Common myeloid progenitor, CD34-positive (primary cell): ENCODE data around the gene ANLN.
A peak's percentile ranks its signal among the peaks of the same experiment; 100 is the strongest.

Experiments used
- CTCF ChIA-PET: fragments of 350-600 bp; sonication (Branson Sonifier 250); formaldehyde crosslinking; loops from one replicate; lab custom pipeline; 2021; ENCODE audit warnings: antibody characterized with exemption; lab: Charles Lee
- POLR2A ChIA-PET: fragments of 350-600 bp; sonication (Branson Sonifier 250); formaldehyde crosslinking; loops from one replicate; lab custom pipeline; 2021; ENCODE audit warnings: antibody characterized with exemption; lab: Charles Lee
- DNase-seq, 3 donors: peaks; one replicate each; pipeline versions ENCODE4 v3.0.0 to v3.0.0-alpha.2; 2013
- H3K27ac ChIP-seq, 2 experiments: 1 replicate in 1 of 2; 2 replicates in 1 of 2; pipeline ENCODE4 v1.7.0; 2013; ENCODE audit warnings: inconsistent platforms in 2 of 2, low read length in 2 of 2, mild to moderate bottlenecking in 2 of 2, low read depth in 1 of 2, moderate library complexity in 1 of 2; ENCODE audit not compliant: severe bottlenecking in 2 of 2, insufficient read depth in 1 of 2, poor library complexity in 1 of 2
- H3K27me3 ChIP-seq, 5 experiments: replicated peaks in 2 of 5; 1 replicate in 3 of 5; 2 replicates in 2 of 5; pipeline versions ENCODE4 v1.6.1 to v1.7.0; 2013; ENCODE audit warnings: low read length in 4 of 5, mild to moderate bottlenecking in 2 of 5, moderate library complexity in 2 of 5, inconsistent platforms in 1 of 5; ENCODE audit not compliant: insufficient read depth in 5 of 5, control insufficient read depth in 4 of 5
- H3K36me3 ChIP-seq, 4 experiments: 1 replicate in 2 of 4; 2 replicates in 2 of 4; pipeline versions ENCODE4 v1.6.1 to v1.7.0; 2013; ENCODE audit warnings: low read length in 3 of 4, control low read depth in 1 of 4, mild to moderate bottlenecking in 1 of 4; ENCODE audit not compliant: control insufficient read depth in 4 of 4, insufficient read depth in 4 of 4
- H3K4me1 ChIP-seq, 4 experiments: 1 replicate in 3 of 4; 2 replicates in 1 of 4; pipeline versions ENCODE4 v1.6.1 to v1.7.1; 2013; ENCODE audit warnings: low read length in 3 of 4, mild to moderate bottlenecking in 3 of 4, control low read depth in 1 of 4, inconsistent platforms in 1 of 4, moderate library complexity in 1 of 4; ENCODE audit not compliant: control insufficient read depth in 4 of 4, insufficient read depth in 4 of 4; ENCODE audit errors: control extremely low read depth in 1 of 4
- H3K4me3 ChIP-seq, 7 experiments: 1 replicate in 4 of 7; 2 replicates in 3 of 7; pipeline versions ENCODE4 v1.5.1 to v1.7.0; 2013; ENCODE audit warnings: mild to moderate bottlenecking in 7 of 7, low read length in 6 of 7, moderate library complexity in 6 of 7, inconsistent platforms in 2 of 7, low read depth in 2 of 7, control low read depth in 1 of 7; ENCODE audit not compliant: insufficient read depth in 4 of 7, control insufficient read depth in 1 of 7; ENCODE audit errors: extremely low read depth in 1 of 7
- H3K9me3 ChIP-seq, 5 experiments: 1 replicate in 4 of 5; 2 replicates in 1 of 5; pipeline versions ENCODE4 v1.6.1 to v1.7.1; 2013; ENCODE audit warnings: low read length in 4 of 5, mild to moderate bottlenecking in 2 of 5, inconsistent platforms in 1 of 5, low read depth in 1 of 5, moderate library complexity in 1 of 5; ENCODE audit not compliant: control insufficient read depth in 4 of 5, insufficient read depth in 2 of 5; ENCODE audit errors: control extremely low read depth in 1 of 5
- WGBS: methylation state at CpG from one replicate; pipeline ENCODE4 v1.1.5; 2013; ENCODE audit not compliant: insufficient coverage; 5-methylcytosine and 5-hydroxymethylcytosine counted together

ANLN gene

GRCh38 chr7:36400036-36400435 lies 10.4 kb downstream of the ANLN start:
- Histone ChIP-seq H3K9me3 (peaks cover 0 to 4% (median 0%) of the 10 kb centered on the region in 5 experiments), H3K27ac (no peak overlapping the region), H3K36me3 (peaks cover 0 to 74% (median 19%) of the 10 kb centered on the region in 4 experiments), H3K4me1 (no peaks in the 10 kb centered on the region), H3K27me3 (no peaks in the 10 kb centered on the region), H3K4me3 (no peak overlapping the region)
- CTCF ChIA-PET: no interaction called here
- DNase-seq: no peak
- POLR2A ChIA-PET: interaction anchor here (0.7 kb wide), 1 partner anchor 9 kb away, joined by 3 read pairs; no protein-coding TSS in a partner anchor
- WGBS: 100% methylated on average over 2 of the region's 3 CpGs

DNA sequence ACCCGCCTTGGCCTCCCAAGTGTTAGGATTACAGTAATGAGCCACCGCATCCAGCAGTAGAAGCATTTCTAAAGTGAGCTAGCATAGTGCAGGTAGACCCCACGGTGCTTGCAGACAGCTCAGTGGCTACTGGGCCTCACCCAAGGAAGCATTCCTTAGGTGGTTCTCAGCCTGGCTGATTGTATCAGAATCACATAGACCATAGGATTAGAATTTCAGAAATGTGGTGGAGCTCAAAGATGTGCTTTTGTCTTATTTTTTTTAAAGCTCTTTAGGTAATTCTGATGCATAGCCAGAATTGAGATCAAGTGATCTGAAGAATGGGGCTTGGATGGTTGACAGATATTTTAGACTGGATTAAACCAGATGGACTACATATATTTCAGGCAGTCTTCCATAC lies 10.9 kb downstream of the ANLN start:
- peaks cover 0 to under 1% (median 0%) of the 10 kb centered on the region in 5 experiments for H3K9me3 ChIP-seq
- WGBS: 92% methylated on average over 3 of the region's 3 CpGs
- ChIA-PET CTCF (no interaction called here), POLR2A (no interaction called here)
- H3K4me3 ChIP-seq: no peak overlapping the region
- DNase-seq: no peak
- peaks cover 0 to 74% (median 19%) of the 10 kb centered on the region in 4 experiments for H3K36me3 ChIP-seq
- H3K27ac ChIP-seq: no peak overlapping the region
- H3K27me3 ChIP-seq: no peaks in the 10 kb centered on the region
- H3K4me1 ChIP-seq: no peaks in the 10 kb centered on the region

DNA sequence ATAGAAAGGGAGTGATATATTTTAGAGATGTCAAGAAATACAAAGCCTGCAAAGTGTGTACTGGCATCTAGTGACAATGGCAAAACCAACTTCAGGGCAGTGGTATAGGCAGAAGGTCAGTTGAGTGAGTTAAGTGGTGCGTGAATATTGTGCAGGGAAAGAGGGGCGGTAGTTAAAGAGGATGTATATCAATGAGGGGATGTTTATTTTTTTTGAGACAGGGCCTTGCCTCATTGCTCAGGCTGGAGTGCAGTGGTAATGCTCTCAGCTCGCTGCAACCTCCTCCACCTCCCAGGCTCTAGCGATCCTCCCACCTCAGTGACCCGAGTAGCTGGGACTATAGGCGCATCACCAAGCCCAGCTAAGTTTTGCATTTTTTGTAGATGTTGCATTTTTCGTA lies 13.8 kb downstream of the ANLN start:
- Histone ChIP-seq H3K27ac (no peak overlapping the region), H3K4me3 (no peak overlapping the region), H3K27me3 (no peaks in the 10 kb centered on the region), H3K36me3 (peaks cover 4 to 65% (median 22%) of the 10 kb centered on the region in 4 experiments), H3K9me3 (no peaks in the 10 kb centered on the region), H3K4me1 (no peaks in the 10 kb centered on the region)
- ChIA-PET CTCF (no interaction called here), POLR2A (no interaction called here)
- DNase-seq: no peak
- 100% methylated on average over 6 of the region's 7 CpGs for WGBS

GRCh38 chr7:36404639-36405408 lies 15.2 kb downstream of the ANLN start:
- Histone ChIP-seq H3K27ac (peak overlapping the region in 1 of 2 experiments; percentile 17), H3K4me1 (no peaks in the 10 kb centered on the region), H3K9me3 (no peaks in the 10 kb centered on the region), H3K36me3 (peaks cover 4 to 66% (median 22%) of the 10 kb centered on the region in 4 experiments), H3K27me3 (no peaks in the 10 kb centered on the region), H3K4me3 (no peak overlapping the region)
- POLR2A ChIA-PET: no interaction called here
- 100% methylated on average over 3 of the region's 7 CpGs for WGBS
- no peak for DNase-seq
- CTCF ChIA-PET: no interaction called here

GRCh38 chr7:36405409-36405803 lies 15.7 kb downstream of the ANLN start:
- ChIA-PET POLR2A (no interaction called here), CTCF (no interaction called here)
- H3K27me3 ChIP-seq: no peaks in the 10 kb centered on the region
- no peaks in the 10 kb centered on the region for H3K4me1 ChIP-seq
- no peaks in the 10 kb centered on the region for H3K9me3 ChIP-seq
- no peak overlapping the region for H3K27ac ChIP-seq
- no CpG with 5 or more reads among the region's 1 CpG for WGBS
- H3K36me3 ChIP-seq: peaks cover 4 to 66% (median 22%) of the 10 kb centered on the region in 4 experiments
- no peak overlapping the region for H3K4me3 ChIP-seq
- DNase-seq: no peak

DNA sequence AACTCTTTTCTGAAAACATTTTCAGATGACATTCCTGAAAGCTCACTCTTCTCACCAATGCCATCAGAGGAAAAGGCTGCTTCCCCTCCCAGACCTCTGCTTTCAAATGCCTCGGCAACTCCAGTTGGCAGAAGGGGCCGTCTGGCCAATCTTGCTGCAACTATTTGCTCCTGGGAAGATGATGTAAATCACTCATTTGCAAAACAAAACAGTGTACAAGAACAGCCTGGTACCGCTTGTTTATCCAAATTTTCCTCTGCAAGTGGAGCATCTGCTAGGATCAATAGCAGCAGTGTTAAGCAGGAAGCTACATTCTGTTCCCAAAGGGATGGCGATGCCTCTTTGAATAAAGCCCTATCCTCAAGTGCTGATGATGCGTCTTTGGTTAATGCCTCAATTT lies 16.5 kb downstream of the ANLN start:
- 86% methylated on average over 5 of the region's 5 CpGs for WGBS
- Histone ChIP-seq H3K27me3 (no peaks in the 10 kb centered on the region), H3K4me1 (no peaks in the 10 kb centered on the region), H3K27ac (no peak overlapping the region), H3K9me3 (no peaks in the 10 kb centered on the region), H3K36me3 (peaks cover 4 to 69% (median 24%) of the 10 kb centered on the region in 4 experiments), H3K4me3 (no peak overlapping the region)
- ChIA-PET CTCF (no interaction called here), POLR2A (no interaction called here)
- no peak for DNase-seq

GRCh38 chr7:36407636-36408550 lies 18.2 kb downstream of the ANLN start:
- Histone ChIP-seq H3K4me1 (no peaks in the 10 kb centered on the region), H3K36me3 (peaks cover 8 to 72% (median 31%) of the 10 kb centered on the region in 4 experiments), H3K27ac (no peak overlapping the region), H3K27me3 (no peaks in the 10 kb centered on the region), H3K4me3 (no peak overlapping the region), H3K9me3 (no peaks in the 10 kb centered on the region)
- ChIA-PET CTCF (no interaction called here), POLR2A (no interaction called here)
- DNase-seq: no peak
- WGBS: 100% methylated on average over 2 of the region's 8 CpGs
